Activated CD4-positive, alpha-beta T cell treated with anti-CD3 and anti-CD28 coated beads, Interleukin-2, amount 50 U/mL, for 48 hours (primary cell): ENCODE measurements around the gene FAM168A.
"Not testable (repeated sequence)": the region's sequence is repeated elsewhere in the genome, so short reads cannot be mapped to it uniquely, and the experiment has no call there.

Experiments
- DNase-seq, 2 experiments: peaks; one replicate each; pipeline ENCODE4 v3.0.0-alpha.2; 2020

Gene FAM168A

GRCh38 chr11:73513707-73514106, 84.2 kb downstream of the FAM168A start:
- no peak for DNase-seq

GRCh38 chr11:73510877-73511276, 87.0 kb downstream of the FAM168A start:
- no peak for DNase-seq

- DNase-seq, result no peak
These were observed 87.8 kb downstream of the FAM168A start for GRCh38 chr11:73510106-73510505.

GRCh38 chr11:73509188-73509587, 88.7 kb downstream of the FAM168A start:
- no peak for DNase-seq

- DNase-seq, result no peak
These were observed 89.4 kb downstream of the FAM168A start for GRCh38 chr11:73508243-73509176.

GRCh38 chr11:73507086-73507485, 90.8 kb downstream of the FAM168A start:
- DNase-seq, result no peak

- DNase-seq, result no peak
These were observed 91.9 kb downstream of the FAM168A start for GRCh38 chr11:73506038-73506437.

- no peak for DNase-seq
These were observed 99.6 kb downstream of the FAM168A start for GRCh38 chr11:73498343-73498742.

- no peak for DNase-seq
These were observed 101.8 kb downstream of the FAM168A start for GRCh38 chr11:73496134-73496533.

- DNase-seq, result no peak
These were observed 102.2 kb downstream of the FAM168A start for GRCh38 chr11:73495731-73496130.

- no peak for DNase-seq
These were observed 103.8 kb downstream of the FAM168A start for GRCh38 chr11:73493956-73494598.

- no peak for DNase-seq
These were observed 116.3 kb downstream of the FAM168A start for GRCh38 chr11:73481626-73482025.

GRCh38 chr11:73480677-73481076, 117.2 kb downstream of the FAM168A start:
- no peak for DNase-seq

- no peak for DNase-seq
These were observed 119.1 kb downstream of the FAM168A start for GRCh38 chr11:73478737-73479347.

GRCh38 chr11:73477518-73477917, 120.4 kb downstream of the FAM168A start:
- no peak for DNase-seq

- no peak for DNase-seq
These were observed 122.3 kb downstream of the FAM168A start for GRCh38 chr11:73475549-73476095.

GRCh38 chr11:73473252-73473651, 124.7 kb downstream of the FAM168A start:
- DNase-seq, result no peak

- DNase-seq, result not testable (repeated sequence)
These were observed 127.8 kb downstream of the FAM168A start for GRCh38 chr11:73470036-73470612.

- DNase-seq, result no peak
These were observed 128.5 kb downstream of the FAM168A start for GRCh38 chr11:73469401-73469800.

GRCh38 chr11:73468590-73469161, 129.2 kb downstream of the FAM168A start:
- no peak for DNase-seq

- no peak for DNase-seq
These were observed 130.4 kb downstream of the FAM168A start for GRCh38 chr11:73467505-73467904.

- DNase-seq, result no peak
These were observed 131.3 kb downstream of the FAM168A start for GRCh38 chr11:73466643-73467042.

GRCh38 chr11:73465871-73466270, 132.0 kb downstream of the FAM168A start:
- no peak for DNase-seq
